Mesenteric fat pad (tissue), 1 donor: ENCODE measurements around the gene CYP1A1. TPM values are rescaled to one million over a fixed set of nuclear protein-coding genes. Genes with fewer than 3 reads are reported as not detected.
"Not testable (repeated sequence)": the region's sequence is repeated elsewhere in the genome, so short reads cannot be mapped to it uniquely, and the experiment has no call there.

Source experiments
- DNase-seq: peaks from one replicate; pipeline ENCODE4 v3.0.0-alpha.2; 2020; ENCODE audit warnings: low spot score
- total RNA-seq: library from RNA; stranded (reverse); fragmentation: NEBNext Ultra II Directional; extraction: Animal tissue kit (Norgen Biotek cat#: 25700); gene quantifications from one replicate; pipeline ENCODE4 v1.2.1, GENCODE V29; 2021
- donor health status: DM: yes; HTN: yes; CAD: no.

CYP1A1 gene
- total RNA-seq, 1 donor from 2014 or later: 65.0 TPM

GRCh38 chr15:74738239-74738638 is 12.9 kb upstream of the CYP1A1 start:
- not testable (repeated sequence) for DNase-seq

GRCh38 chr15:74735305-74735704 is 10.0 kb upstream of the CYP1A1 start:
- DNase-seq: no peak

- no peak for DNase-seq
Observed at GRCh38 chr15:74733269-74733668, 7.9 kb upstream of the CYP1A1 start.

GRCh38 chr15:74732846-74733245 is 7.5 kb upstream of the CYP1A1 start:
- no peak for DNase-seq

- no peak for DNase-seq
Observed at GRCh38 chr15:74730619-74731316, 5.4 kb upstream of the CYP1A1 start.

- not testable (repeated sequence) for DNase-seq
Observed at GRCh38 chr15:74729372-74729771, 4.0 kb upstream of the CYP1A1 start.

- peak; percentile 43 for DNase-seq
Observed at GRCh38 chr15:74728699-74729098, 3.4 kb upstream of the CYP1A1 start.

- no peak for DNase-seq
Observed at GRCh38 chr15:74727727-74728126, 2.4 kb upstream of the CYP1A1 start.

GRCh38 chr15:74726774-74727164 is 1.4 kb upstream of the CYP1A1 start:
- no peak for DNase-seq

GRCh38 chr15:74725845-74726773 is 781 bp upstream of the CYP1A1 start:
- peak; percentile 93 for DNase-seq

GRCh38 chr15:74724570-74725224 is 631 bp downstream of the CYP1A1 start:
- DNase-seq: no peak

- no peak for DNase-seq
Observed at GRCh38 chr15:74723754-74724334, 1.5 kb downstream of the CYP1A1 start.

- no peak for DNase-seq
Observed at GRCh38 chr15:74723187-74723586, 2.1 kb downstream of the CYP1A1 start.

GRCh38 chr15:74722591-74722990 is 2.7 kb downstream of the CYP1A1 start:
- DNase-seq: no peak

- no peak for DNase-seq
Observed at GRCh38 chr15:74716651-74717050, 8.7 kb downstream of the CYP1A1 start.

GRCh38 chr15:74712311-74712710 is 13.0 kb downstream of the CYP1A1 start:
- DNase-seq: no peak

- DNase-seq: no peak
Observed at GRCh38 chr15:74710319-74711094, 14.8 kb downstream of the CYP1A1 start.

- no peak for DNase-seq
Observed at GRCh38 chr15:74709892-74710291, 15.4 kb downstream of the CYP1A1 start.

- no peak for DNase-seq
Observed at GRCh38 chr15:74709011-74709410, 16.3 kb downstream of the CYP1A1 start.

GRCh38 chr15:74696808-74697207 is 28.5 kb downstream of the CYP1A1 start:
- DNase-seq: no peak

GRCh38 chr15:74696398-74696729 is 29.0 kb downstream of the CYP1A1 start:
- DNase-seq: no peak
